Thyroid gland (tissue), 4 donors: ENCODE data around the gene ERG. TPM values are rescaled to one million over a fixed set of nuclear protein-coding genes. Genes with fewer than 3 reads are reported as not detected.

Experiments used
- DNase-seq, 2 donors: peaks; one replicate each; pipeline ENCODE4 v3.0.0-alpha.2; 2019
- H3K27ac ChIP-seq, 3 donors: fragments of 200-600 bp; sonication (generic); 1 replicate in 2 of 3; 2 replicates in 1 of 3; pipeline ENCODE4 v1.5.1; 2016 to 2019; ENCODE audit warnings: mild to moderate bottlenecking in 1 of 3, moderate library complexity in 1 of 3
- H3K27me3 ChIP-seq: fragments of 200-600 bp; sonication (generic); one replicate; pipeline ENCODE4 v1.5.1; 2019
- H3K36me3 ChIP-seq, 2 donors: fragments of 200-600 bp; sonication (generic); one replicate each; pipeline ENCODE4 v1.5.1; 2016 to 2019
- H3K4me1 ChIP-seq, 2 donors: fragments of 200-600 bp; sonication (generic); one replicate each; pipeline ENCODE4 v1.5.1; 2017 to 2019
- H3K4me3 ChIP-seq, 3 donors: fragments of 200-600 bp; sonication (generic); replicated peaks in 1 of 3; 1 replicate in 2 of 3; 2 replicates in 1 of 3; pipeline ENCODE4 v1.5.1; 2016; ENCODE audit warnings: mild to moderate bottlenecking in 1 of 3
- H3K9me3 ChIP-seq: fragments of 200-600 bp; sonication (generic); one replicate; pipeline ENCODE4 v1.5.1; 2017
- CTCF ChIP-seq, 6 experiments: fragments of 200-600 bp in 3 of 6; fragments of 450-650 bp in 3 of 6; sonication (generic) in 3 of 6; IDR thresholded peaks; one replicate each; pipeline ENCODE4 v1.5.1; 2016 to 2019; ENCODE audit warnings: antibody characterized with exemption in 6 of 6, mild to moderate bottlenecking in 2 of 6, inconsistent platforms in 1 of 6, moderate library complexity in 1 of 6
- POLR2A ChIP-seq, 2 donors: fragments of 450-650 bp; IDR thresholded peaks; one replicate each; pipeline ENCODE4 v1.6.1; 2017; ENCODE audit warnings: antibody characterized with exemption in 2 of 2, mild to moderate bottlenecking in 2 of 2, moderate library complexity in 1 of 2
- WGBS, 2 donors: methylation state at CpG; one replicate each; pipeline ENCODE4 v1.1.5; 2017; 5-methylcytosine and 5-hydroxymethylcytosine counted together
- intact Hi-C: fragments of 100-400 bp; cut with DNase I; formaldehyde crosslinking; loops from one replicate; pipeline ENCODE4 v1.15.1; 2023
- total RNA-seq, 4 donors: library from RNA; depleted of rRNA; stranded (reverse); fragments of >200 nt; gene quantifications; one replicate each; pipeline ENCODE4 v1.2.3, GENCODE V29; 2016

Gene ERG
- total RNA-seq, 4 donors from 2014 or later, result 9.9 to 25.1 (median 18.2) TPM

- H3K4me3 ChIP-seq, result no peak overlapping the region
- intact Hi-C loops, result no loop called here
- H3K27ac ChIP-seq, result no peak overlapping the region
- TF ChIP-seq CTCF (IDR thresholded peaks at IDR 0.05), result no peak
- no peak for DNase-seq
- H3K9me3 ChIP-seq, result no peaks in the 10 kb centered on the region
- whole genome bisulfite sequencing, 2 donors, result 71 to 80% methylated on average over 4 of the region's 4 CpGs
- H3K4me1 ChIP-seq, result no peaks in the 10 kb centered on the region
- H3K36me3 ChIP-seq, result no peaks in the 10 kb centered on the region
- no peaks in the 10 kb centered on the region for H3K27me3 ChIP-seq
These were observed 130.6 kb downstream of the ERG start for GRCh38 chr21:38367646-38368045.

DNA sequence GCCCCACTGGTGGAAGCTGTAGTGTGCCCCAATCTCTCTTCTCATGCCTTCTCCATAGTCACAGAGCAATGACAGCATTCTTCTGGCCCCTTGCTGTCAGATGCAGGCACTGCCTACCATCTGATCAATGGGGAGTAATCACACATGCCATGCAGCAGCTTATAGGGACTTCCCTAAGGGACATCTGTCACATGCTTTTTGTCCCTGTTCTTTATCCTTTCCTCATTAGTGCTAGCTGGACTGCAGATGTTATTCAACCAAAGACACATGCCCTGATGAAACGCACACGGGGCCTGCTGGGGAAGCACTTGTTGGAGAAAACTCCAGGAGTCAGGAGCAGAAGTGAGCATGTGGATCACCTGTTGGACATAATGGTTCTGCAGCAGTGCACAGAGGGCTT is 132.8 kb downstream of the ERG start:
- Histone ChIP-seq H3K27ac (no peak overlapping the region), H3K9me3 (no peaks in the 10 kb centered on the region), H3K27me3 (no peaks in the 10 kb centered on the region), H3K4me1 (no peaks in the 10 kb centered on the region), H3K4me3 (no peak overlapping the region), H3K36me3 (no peaks in the 10 kb centered on the region)
- intact Hi-C loops, result no loop called here
- WGBS, 2 donors, result 82 to 88% methylated on average over 2 of the region's 2 CpGs
- TF ChIP-seq CTCF (IDR thresholded peaks at IDR 0.05), result no peak
- TF ChIP-seq POLR2A (IDR thresholded peaks at IDR 0.05), result no peak
- DNase-seq, result no peak

DNA sequence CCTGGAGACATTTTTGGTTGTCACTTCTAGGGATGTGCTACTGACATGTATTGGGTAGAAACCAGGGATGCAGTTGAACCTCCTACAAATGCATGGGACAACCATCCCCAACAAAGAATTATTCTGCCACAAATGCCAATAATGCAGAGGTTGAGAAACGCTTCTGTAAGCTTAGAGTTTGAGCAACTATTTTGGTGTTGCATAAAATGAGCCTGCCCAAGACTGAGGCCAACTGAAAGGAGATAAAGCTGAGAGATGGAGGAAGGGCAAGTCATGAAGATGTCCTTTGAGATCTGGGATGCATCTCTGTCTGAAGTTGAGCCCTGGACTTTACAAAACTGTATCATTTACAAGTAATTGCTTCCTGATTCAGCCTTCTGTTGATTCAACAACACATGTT is 134.6 kb downstream of the ERG start:
- WGBS, 2 donors, result 67 to 81% methylated on average over 1 of the region's 1 CpG
- DNase-seq, result no peak
- H3K27ac ChIP-seq, result no peak overlapping the region
- no peaks in the 10 kb centered on the region for H3K36me3 ChIP-seq
- TF ChIP-seq CTCF (IDR thresholded peaks at IDR 0.05), result no peak
- TF ChIP-seq POLR2A (IDR thresholded peaks at IDR 0.05), result no peak
- intact Hi-C loops, result no loop called here
- no peaks in the 10 kb centered on the region for H3K27me3 ChIP-seq
- no peaks in the 10 kb centered on the region for H3K4me1 ChIP-seq
- no peak overlapping the region for H3K4me3 ChIP-seq
- H3K9me3 ChIP-seq, result no peaks in the 10 kb centered on the region

DNA sequence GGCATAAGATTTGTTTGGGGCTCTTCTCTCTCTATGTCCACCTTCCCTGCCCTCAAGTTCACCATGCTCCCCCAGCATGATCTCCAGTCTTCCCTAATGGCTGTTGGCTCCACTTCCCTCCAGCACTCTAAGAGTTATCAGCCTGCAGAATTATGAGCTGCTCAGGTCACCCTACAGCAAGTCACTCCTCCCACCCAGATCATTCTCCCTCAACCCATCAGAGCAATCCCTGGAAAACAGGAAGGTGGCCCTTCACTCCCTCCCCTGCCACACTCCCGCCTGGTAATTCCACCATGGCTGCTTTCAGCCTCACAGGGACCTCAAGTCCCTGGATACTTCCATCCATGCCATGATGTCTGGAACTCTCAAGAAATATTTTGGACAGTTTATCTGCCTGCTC is 137.0 kb downstream of the ERG start:
- DNase-seq, result no peak
- Histone ChIP-seq H3K4me1 (no peaks in the 10 kb centered on the region), H3K4me3 (no peak overlapping the region), H3K27me3 (no peaks in the 10 kb centered on the region), H3K9me3 (no peaks in the 10 kb centered on the region), H3K36me3 (no peaks in the 10 kb centered on the region), H3K27ac (no peak overlapping the region)
- intact Hi-C loops, result no loop called here
- WGBS, 2 donors, result 77 to 100% methylated on average over 1 of the region's 1 CpG
- no peak for TF ChIP-seq POLR2A (IDR thresholded peaks at IDR 0.05)
- TF ChIP-seq CTCF (IDR thresholded peaks at IDR 0.05), result no peak

DNA sequence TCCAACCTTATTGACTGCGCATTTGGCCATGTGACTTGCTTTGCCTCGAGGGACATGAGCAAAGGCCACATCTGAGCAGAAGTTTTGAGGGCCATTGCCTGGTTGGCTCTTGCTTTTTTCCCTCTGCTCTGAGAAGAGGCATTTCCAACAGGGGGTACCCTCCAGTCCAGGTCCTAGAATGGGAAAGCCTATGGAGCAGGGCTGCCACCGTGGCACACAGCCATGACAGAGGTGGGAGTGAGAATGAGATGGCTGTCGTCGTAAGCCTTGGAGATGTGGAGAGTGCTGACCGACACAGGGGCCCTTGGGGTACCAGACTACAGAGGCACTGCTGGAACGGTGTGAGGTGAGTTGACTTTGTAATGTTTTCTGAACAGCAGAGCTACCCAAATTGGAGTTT is 138.4 kb downstream of the ERG start:
- no peak overlapping the region for H3K27ac ChIP-seq
- no peak for DNase-seq
- no peak overlapping the region for H3K4me3 ChIP-seq
- TF ChIP-seq POLR2A (IDR thresholded peaks at IDR 0.05) (no peak), CTCF (IDR thresholded peaks at IDR 0.05) (no peak)
- intact Hi-C loops, result loop anchor here (10.0 kb wide), 1 partner anchor 645 kb away; no protein-coding TSS in a partner anchor
- H3K27me3 ChIP-seq, result no peaks in the 10 kb centered on the region
- peaks cover 0 to 5% of the 10 kb centered on the region in 2 donors for H3K4me1 ChIP-seq
- H3K9me3 ChIP-seq, result no peaks in the 10 kb centered on the region
- no peaks in the 10 kb centered on the region for H3K36me3 ChIP-seq
- WGBS, 2 donors, result 83 to 86% methylated on average over 7 of the region's 7 CpGs
